Activated T-helper 17 cell treated with anti-CD3 and anti-CD28 coated beads, Interleukin-2, amount 50 U/mL, for 72 hours (primary cell): ENCODE results near the gene COG5. TPM values are rescaled to one million over a fixed set of nuclear protein-coding genes. Genes with fewer than 3 reads are reported as not detected.
A peak's percentile ranks its signal among the peaks of the same experiment; 100 is the strongest.

Experiments used
- ATAC-seq: fragments of 150-1000 bp; cut with Tn5 transposase; replicated peaks from 2 replicates; pipeline ENCODE4 v1.10.0; 2021; ENCODE audit warnings: mild to moderate bottlenecking, moderate library complexity
- H3K27ac Mint-ChIP-seq: one replicate; pipeline ENCODE4 v1.8.0; 2022; ENCODE audit warnings: mixed read lengths
- H3K27me3 Mint-ChIP-seq: one replicate; pipeline ENCODE4 v1.8.0; 2022; ENCODE audit warnings: mixed read lengths
- H3K36me3 Mint-ChIP-seq: one replicate; pipeline ENCODE4 v1.8.0; 2022; ENCODE audit warnings: low read depth, mild to moderate bottlenecking, mixed read lengths
- H3K4me1 Mint-ChIP-seq: one replicate; pipeline ENCODE4 v1.8.0; 2022; ENCODE audit warnings: mixed read lengths
- H3K4me3 Mint-ChIP-seq: one replicate; pipeline ENCODE4 v1.8.0; 2022; ENCODE audit warnings: mild to moderate bottlenecking, mixed read lengths
- H3K9me3 Mint-ChIP-seq: one replicate; pipeline ENCODE4 v1.8.0; 2022; ENCODE audit warnings: mixed read lengths
- total RNA-seq, 2 donors: library from RNA; stranded (reverse); gene quantifications; one replicate each; pipeline ENCODE4 v1.2.3, GENCODE V29; 2022

COG5 gene
- total RNA-seq, 2 donors from 2014 or later: 33.7 to 36.3 TPM

- peaks cover 3% of the 10 kb centered on the region for H3K4me1 Mint-ChIP-seq
- no peak for ATAC-seq
- no peaks in the 10 kb centered on the region for H3K27me3 Mint-ChIP-seq
- H3K9me3 Mint-ChIP-seq: no peaks in the 10 kb centered on the region
- H3K36me3 Mint-ChIP-seq: peaks cover 84% of the 10 kb centered on the region
- no peak overlapping the region for H3K4me3 Mint-ChIP-seq
- H3K27ac Mint-ChIP-seq: no peak overlapping the region
Measured at GRCh38 chr7:107208024-107208521, 355.6 kb downstream of the COG5 start.

- peaks cover 90% of the 10 kb centered on the region for H3K36me3 Mint-ChIP-seq
- H3K4me1 Mint-ChIP-seq: peaks cover under 1% of the 10 kb centered on the region
- no peak for ATAC-seq
- H3K27ac Mint-ChIP-seq: no peak overlapping the region
- H3K4me3 Mint-ChIP-seq: no peak overlapping the region
- no peaks in the 10 kb centered on the region for H3K9me3 Mint-ChIP-seq
- H3K27me3 Mint-ChIP-seq: no peaks in the 10 kb centered on the region
Measured at GRCh38 chr7:107207459-107207858, 356.3 kb downstream of the COG5 start.

- Mint-ChIP-seq H3K4me3 (no peak overlapping the region), H3K27me3 (no peaks in the 10 kb centered on the region), H3K36me3 (peaks cover 98% of the 10 kb centered on the region), H3K4me1 (no peaks in the 10 kb centered on the region), H3K9me3 (no peaks in the 10 kb centered on the region), H3K27ac (no peak overlapping the region)
- ATAC-seq: no peak
Measured at GRCh38 chr7:107206706-107207105, 357.0 kb downstream of the COG5 start.

- Mint-ChIP-seq H3K4me3 (no peak overlapping the region), H3K9me3 (no peaks in the 10 kb centered on the region), H3K27me3 (no peaks in the 10 kb centered on the region), H3K36me3 (peaks cover 99% of the 10 kb centered on the region), H3K27ac (no peak overlapping the region), H3K4me1 (no peaks in the 10 kb centered on the region)
- ATAC-seq: no peak
Measured at GRCh38 chr7:107206136-107206535, 357.6 kb downstream of the COG5 start.

GRCh38 chr7:107203607-107204006 lies 360.1 kb downstream of the COG5 start:
- peaks cover 100% of the 10 kb centered on the region for H3K36me3 Mint-ChIP-seq
- H3K27me3 Mint-ChIP-seq: no peaks in the 10 kb centered on the region
- no peaks in the 10 kb centered on the region for H3K4me1 Mint-ChIP-seq
- no peaks in the 10 kb centered on the region for H3K9me3 Mint-ChIP-seq
- no peak for ATAC-seq
- H3K4me3 Mint-ChIP-seq: no peak overlapping the region
- H3K27ac Mint-ChIP-seq: peak overlapping the region; percentile 12

GRCh38 chr7:107201795-107202450 lies 361.8 kb downstream of the COG5 start:
- Mint-ChIP-seq H3K9me3 (no peaks in the 10 kb centered on the region), H3K36me3 (peaks cover 100% of the 10 kb centered on the region), H3K4me1 (no peaks in the 10 kb centered on the region), H3K4me3 (no peak overlapping the region), H3K27ac (peak overlapping the region; percentile 37), H3K27me3 (no peaks in the 10 kb centered on the region)
- ATAC-seq: peak; percentile 38

GRCh38 chr7:107196834-107197610 lies 366.7 kb downstream of the COG5 start:
- no peaks in the 10 kb centered on the region for H3K4me1 Mint-ChIP-seq
- no peaks in the 10 kb centered on the region for H3K9me3 Mint-ChIP-seq
- no peak for ATAC-seq
- no peaks in the 10 kb centered on the region for H3K27me3 Mint-ChIP-seq
- no peak overlapping the region for H3K4me3 Mint-ChIP-seq
- H3K36me3 Mint-ChIP-seq: peaks cover 98% of the 10 kb centered on the region
- H3K27ac Mint-ChIP-seq: peak overlapping the region; percentile 29

- Mint-ChIP-seq H3K36me3 (peaks cover 98% of the 10 kb centered on the region), H3K27ac (peak overlapping the region; percentile 16), H3K9me3 (no peaks in the 10 kb centered on the region), H3K4me3 (no peak overlapping the region), H3K4me1 (no peaks in the 10 kb centered on the region), H3K27me3 (no peaks in the 10 kb centered on the region)
- no peak for ATAC-seq
Measured at GRCh38 chr7:107194052-107194451, 369.7 kb downstream of the COG5 start.

GRCh38 chr7:107190090-107190489 lies 373.6 kb downstream of the COG5 start:
- H3K27me3 Mint-ChIP-seq: no peaks in the 10 kb centered on the region
- peaks cover 7% of the 10 kb centered on the region for H3K4me1 Mint-ChIP-seq
- no peak for ATAC-seq
- no peak overlapping the region for H3K27ac Mint-ChIP-seq
- H3K4me3 Mint-ChIP-seq: no peak overlapping the region
- H3K36me3 Mint-ChIP-seq: peaks cover 98% of the 10 kb centered on the region
- no peaks in the 10 kb centered on the region for H3K9me3 Mint-ChIP-seq

GRCh38 chr7:107187774-107188173 lies 375.9 kb downstream of the COG5 start:
- Mint-ChIP-seq H3K36me3 (peaks cover 99% of the 10 kb centered on the region), H3K4me3 (no peak overlapping the region), H3K27ac (peak overlapping the region; percentile 48), H3K27me3 (no peaks in the 10 kb centered on the region), H3K9me3 (no peaks in the 10 kb centered on the region), H3K4me1 (peaks cover 7% of the 10 kb centered on the region)
- ATAC-seq: no peak

- no peak overlapping the region for H3K4me3 Mint-ChIP-seq
- H3K27me3 Mint-ChIP-seq: no peaks in the 10 kb centered on the region
- H3K36me3 Mint-ChIP-seq: peaks cover 98% of the 10 kb centered on the region
- no peaks in the 10 kb centered on the region for H3K9me3 Mint-ChIP-seq
- no peak for ATAC-seq
- H3K4me1 Mint-ChIP-seq: peaks cover 7% of the 10 kb centered on the region
- no peak overlapping the region for H3K27ac Mint-ChIP-seq
Measured at GRCh38 chr7:107186240-107186639, 377.5 kb downstream of the COG5 start.

- Mint-ChIP-seq H3K4me1 (peaks cover 10% of the 10 kb centered on the region), H3K9me3 (no peaks in the 10 kb centered on the region), H3K27me3 (no peaks in the 10 kb centered on the region), H3K4me3 (no peak overlapping the region), H3K27ac (no peak overlapping the region), H3K36me3 (peaks cover 98% of the 10 kb centered on the region)
- no peak for ATAC-seq
Measured at GRCh38 chr7:107185716-107186115, 378.0 kb downstream of the COG5 start.

GRCh38 chr7:107181172-107181571 lies 382.5 kb downstream of the COG5 start:
- ATAC-seq: no peak
- Mint-ChIP-seq H3K27me3 (no peaks in the 10 kb centered on the region), H3K4me1 (peaks cover 19% of the 10 kb centered on the region), H3K36me3 (peaks cover 89% of the 10 kb centered on the region), H3K9me3 (no peaks in the 10 kb centered on the region), H3K4me3 (no peak overlapping the region), H3K27ac (peak overlapping the region; percentile 79)

GRCh38 chr7:107180378-107180777 lies 383.3 kb downstream of the COG5 start:
- peaks cover 19% of the 10 kb centered on the region for H3K4me1 Mint-ChIP-seq
- peak overlapping the region; percentile 51 for H3K4me3 Mint-ChIP-seq
- peak; percentile 75 for ATAC-seq
- peak overlapping the region; percentile 79 for H3K27ac Mint-ChIP-seq
- no peaks in the 10 kb centered on the region for H3K9me3 Mint-ChIP-seq
- H3K27me3 Mint-ChIP-seq: no peaks in the 10 kb centered on the region
- H3K36me3 Mint-ChIP-seq: peaks cover 81% of the 10 kb centered on the region
